Left ventricle myocardium superior (tissue), 1 donor: ENCODE measurements around the gene VAV2. TPM values are rescaled to one million over a fixed set of nuclear protein-coding genes. Genes with fewer than 3 reads are reported as not detected.
"Not testable (repeated sequence)": the region's sequence is repeated elsewhere in the genome, so short reads cannot be mapped to it uniquely, and the experiment has no call there.

Source experiments
- ATAC-seq: fragments of 200-7000 bp; cut with Tn5 transposase; one replicate; pipeline ENCODE4 v1.9.1; 2020; ENCODE audit warnings: mild to moderate bottlenecking, moderate library complexity
- DNase-seq: peaks from one replicate; pipeline ENCODE4 v3.0.0-alpha.2; 2020
- intact Hi-C: fragments of 100-400 bp; cut with micrococcal nuclease; formaldehyde crosslinking; loops from one replicate; pipeline ENCODE4 v1.11.0; 2022
- total RNA-seq: library from RNA; stranded (reverse); fragmentation: NEBNext Ultra II Directional; extraction: Animal tissue kit (Norgen Biotek cat#: 25700); gene quantifications from one replicate; pipeline ENCODE4 v1.2.1, GENCODE V29; 2021
- donor health status: DM: no; HTN: yes; CAD: no; lungs with severe emphysema.

The VAV2 gene
- total RNA-seq, 1 donor from 2014 or later, result 6.1 TPM

DNA sequence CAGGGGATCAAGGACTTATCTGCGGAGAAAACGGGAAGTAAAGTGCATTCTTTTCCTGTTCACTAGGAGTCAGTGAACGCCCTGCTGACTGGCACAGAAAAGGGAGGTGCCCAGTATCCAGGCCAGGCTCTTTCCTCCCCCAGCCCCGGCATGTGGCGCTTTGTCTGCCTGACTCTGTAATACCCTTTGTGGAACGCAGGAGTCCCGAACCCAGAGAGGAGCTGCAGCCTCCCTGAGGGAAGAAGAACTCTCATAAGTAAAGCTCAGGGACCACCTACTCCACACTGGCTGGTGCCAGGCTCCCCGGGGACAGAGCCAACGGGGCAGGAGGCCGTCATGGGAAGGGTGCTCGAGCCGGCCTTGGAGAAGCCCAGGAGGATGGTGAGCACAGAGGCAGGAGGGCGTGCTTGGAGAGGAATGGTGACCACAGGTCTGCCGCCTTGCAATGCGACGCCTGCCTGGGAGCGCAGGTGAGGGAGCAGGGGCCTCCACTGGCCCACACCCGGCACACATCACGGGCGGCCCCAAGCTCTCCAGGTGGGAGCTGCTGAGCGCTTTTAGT is 31.5 kb downstream of the VAV2 start:
- peak; percentile 51 for ATAC-seq
- DNase-seq, result peak; percentile 52
- intact Hi-C loops, result no loop called here

DNA sequence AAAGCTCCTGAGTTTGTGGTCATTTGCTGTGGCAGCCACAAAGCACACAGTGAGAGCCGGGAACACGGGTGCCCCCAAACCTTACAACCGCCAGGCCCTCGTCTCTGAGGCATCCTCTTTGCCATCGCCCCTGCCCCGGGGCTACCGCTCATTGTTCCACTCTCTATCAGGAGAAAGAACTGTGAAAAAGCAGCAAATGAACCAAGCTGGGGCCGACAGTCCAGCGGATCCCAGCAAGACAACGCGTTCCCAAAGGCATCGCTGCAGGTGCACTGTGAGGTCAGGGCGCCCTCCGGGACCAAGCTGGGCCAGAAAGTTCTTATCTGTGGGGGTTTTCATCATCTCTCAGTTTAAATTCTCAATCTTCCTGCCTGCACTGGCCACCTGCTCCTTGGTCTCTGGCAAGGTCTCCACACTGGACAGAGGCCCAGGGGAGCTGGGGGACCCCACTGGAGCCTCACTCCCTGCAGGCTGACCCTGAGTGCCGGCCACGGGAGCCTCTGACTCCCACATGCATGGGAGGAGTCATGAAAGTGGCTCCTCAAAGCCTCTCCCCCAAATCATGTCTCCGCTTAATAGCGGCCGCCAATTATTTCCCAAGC is 32.1 kb downstream of the VAV2 start:
- ATAC-seq, result no peak
- intact Hi-C loops, result no loop called here
- peak; percentile 29 for DNase-seq

DNA sequence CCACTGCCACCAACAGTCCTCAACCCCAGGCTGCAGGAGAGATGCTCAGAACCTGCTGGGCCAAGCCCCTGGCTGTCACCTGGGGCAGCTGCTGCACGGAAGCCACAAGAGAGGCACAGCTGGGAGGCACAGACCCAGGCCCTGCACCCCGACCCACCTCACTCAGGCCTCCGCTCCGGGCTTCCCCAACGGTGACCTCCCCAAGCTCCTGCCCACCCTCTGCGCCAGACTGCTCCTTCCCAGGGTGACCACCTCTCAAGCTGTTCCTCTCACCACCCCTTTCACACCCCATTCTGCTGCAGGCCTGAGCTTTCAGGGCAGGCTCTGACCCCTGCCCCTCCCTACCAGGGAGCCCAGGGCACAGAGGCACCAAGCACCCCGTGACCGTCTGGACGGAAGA is 33.0 kb downstream of the VAV2 start:
- intact Hi-C loops, result no loop called here
- DNase-seq, result peak; percentile 14
- ATAC-seq, result no peak

DNA sequence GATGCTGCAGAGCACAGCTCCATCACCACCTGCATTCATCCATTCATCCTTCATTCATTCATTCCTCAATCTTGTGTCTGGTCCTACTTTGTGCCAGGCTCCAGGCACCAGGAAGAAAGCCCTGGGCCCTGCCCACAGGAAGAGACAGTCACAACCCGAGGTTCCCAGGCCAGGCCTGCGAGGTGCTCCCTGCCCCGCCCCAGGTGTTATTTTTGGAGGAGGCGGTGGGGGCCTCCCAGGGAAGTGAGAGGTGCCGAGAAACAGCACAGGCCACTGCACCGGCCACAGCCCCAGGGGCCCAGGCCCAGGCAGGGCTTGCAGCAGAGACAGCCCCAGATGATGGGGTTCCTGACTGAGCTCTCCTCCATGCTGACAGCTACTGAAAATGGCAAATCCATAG is 33.4 kb downstream of the VAV2 start:
- intact Hi-C loops, result no loop called here
- no peak for ATAC-seq
- peak; percentile 14 for DNase-seq

DNA sequence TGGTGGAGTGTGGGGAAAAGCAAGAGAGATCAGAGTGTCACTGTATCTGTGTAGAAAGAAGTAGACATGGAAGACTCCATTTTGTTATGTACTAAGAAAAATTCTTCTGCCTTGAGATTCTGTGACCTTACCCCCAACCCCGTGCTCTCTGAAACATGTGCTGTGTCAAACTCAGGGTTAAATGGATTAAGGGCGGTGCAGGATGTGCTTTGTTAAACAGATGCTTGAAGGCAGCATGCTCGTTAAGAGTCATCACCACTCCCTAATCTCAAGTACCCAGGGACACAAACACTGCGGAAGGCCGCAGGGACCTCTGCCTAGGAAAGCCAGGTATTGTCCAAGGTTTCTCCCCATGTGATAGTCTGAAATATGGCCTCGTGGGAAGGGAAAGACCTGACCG is 34.4 kb downstream of the VAV2 start:
- intact Hi-C loops, DNase-seq, ATAC-seq: not testable (repeated sequence)

DNA sequence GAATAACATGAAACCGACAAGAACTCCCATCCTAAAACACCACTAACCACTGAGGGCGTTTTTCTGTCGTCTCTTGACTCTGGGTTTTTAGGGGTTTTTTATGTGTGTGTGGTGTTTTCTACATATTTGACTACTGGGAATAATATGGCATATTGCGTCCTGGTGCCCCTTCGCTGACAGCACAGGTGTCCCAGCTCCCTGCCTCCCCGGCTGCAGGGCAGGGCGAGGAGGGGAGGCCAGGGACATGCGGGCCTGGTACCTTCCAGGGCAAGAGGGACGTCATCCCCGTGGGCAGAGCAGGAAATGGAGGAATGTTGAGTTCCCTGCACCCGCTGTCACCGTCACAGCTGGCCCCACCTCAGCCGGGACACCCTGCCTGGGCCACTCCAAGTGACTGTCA is 34.8 kb downstream of the VAV2 start:
- intact Hi-C loops, result no loop called here
- DNase-seq (peak; percentile 21), ATAC-seq (no peak)

DNA sequence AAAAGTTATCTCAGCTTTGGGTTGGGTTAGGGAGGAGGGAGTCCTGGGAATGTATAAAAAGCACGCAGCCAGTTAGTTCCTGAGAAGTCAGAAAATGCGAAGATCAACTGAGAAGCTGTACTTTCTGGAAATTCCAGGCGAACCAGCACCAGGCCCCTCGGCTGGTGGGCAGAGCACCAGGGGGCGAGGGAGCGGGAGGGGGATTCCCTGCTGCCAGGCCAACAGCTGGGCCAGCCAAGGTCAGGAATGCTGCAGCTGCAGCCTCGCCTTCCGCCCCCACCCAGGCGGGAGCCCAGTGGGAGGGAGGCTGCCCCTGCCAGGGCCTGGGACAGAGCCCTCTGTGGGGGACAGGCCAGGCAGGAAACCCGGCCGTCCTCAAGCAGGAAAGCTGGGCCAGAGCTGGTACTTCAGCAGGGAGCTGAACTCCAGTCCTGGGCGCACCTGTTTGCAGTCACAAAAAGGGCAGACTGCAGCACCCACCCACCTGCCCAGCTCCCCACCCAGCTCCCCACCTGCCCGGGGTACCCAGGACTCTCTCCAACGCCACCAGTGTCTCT is 35.5 kb downstream of the VAV2 start:
- intact Hi-C loops, result no loop called here
- ATAC-seq, result peak; percentile 73
- peak; percentile 46 for DNase-seq

DNA sequence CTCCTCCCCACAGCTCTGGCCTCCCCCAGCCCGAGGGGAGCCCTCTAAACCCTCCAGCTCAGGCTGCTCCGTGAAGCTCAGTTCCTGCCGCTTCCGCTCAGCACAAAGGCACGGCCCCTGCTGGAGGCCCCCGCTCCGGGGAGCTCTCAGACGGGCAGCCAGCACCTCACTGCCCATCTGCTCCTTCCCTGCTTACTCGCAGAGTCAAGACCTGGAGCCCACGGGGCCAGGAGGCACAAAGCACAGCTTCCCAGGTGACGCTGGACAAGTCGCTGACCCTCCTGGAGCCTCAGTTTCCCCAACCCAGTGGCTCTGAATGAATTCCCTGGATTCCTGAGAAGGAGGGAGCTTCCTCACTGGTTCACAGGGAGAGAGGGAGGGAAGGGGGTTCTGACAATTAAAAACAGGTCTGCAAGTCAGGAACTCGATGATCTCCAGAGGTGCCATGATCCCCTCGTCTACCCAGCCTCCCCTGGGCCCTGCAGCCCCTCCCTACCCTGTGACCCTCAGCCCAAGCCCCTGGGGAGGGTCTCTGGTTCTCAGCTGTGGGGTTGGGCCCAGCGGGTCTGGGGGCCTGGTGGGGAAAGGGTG is 36.2 kb downstream of the VAV2 start:
- peak; percentile 39 for DNase-seq

DNA sequence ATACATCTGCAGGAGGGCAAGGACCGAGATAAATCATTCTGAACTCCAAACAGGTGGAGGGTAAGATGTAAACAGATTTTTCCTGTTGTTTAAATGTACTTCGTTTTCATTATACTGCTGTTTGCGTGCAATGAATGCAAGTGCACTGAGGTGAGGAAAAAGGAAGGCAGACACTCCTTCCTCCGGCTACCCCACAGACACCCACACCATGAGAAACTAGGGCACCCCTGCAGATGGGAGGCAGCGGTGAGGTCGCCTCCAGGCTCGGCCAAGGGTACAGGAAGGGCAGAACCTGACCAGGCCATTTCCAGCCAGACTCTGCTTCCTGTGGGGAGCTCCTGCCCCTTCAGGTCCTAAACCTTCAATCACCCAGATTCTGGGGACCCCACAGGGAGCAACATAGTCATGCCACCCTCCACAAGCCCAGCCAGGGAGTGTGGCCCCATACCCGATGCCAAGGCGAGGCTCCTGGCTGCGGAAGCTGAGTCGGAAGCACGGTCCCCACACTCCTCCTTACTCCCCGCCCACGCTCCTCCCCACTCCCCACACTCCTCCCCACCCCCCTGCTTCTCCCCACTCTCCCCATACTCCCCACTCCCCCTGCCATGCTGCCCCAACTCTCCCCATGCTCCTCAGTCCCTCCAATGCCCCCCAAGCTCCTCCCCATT is 37.1 kb downstream of the VAV2 start:
- intact Hi-C loops, result no loop called here
- peak; percentile 26 for DNase-seq
- ATAC-seq, result no peak

More for the DNA sequence above, 36.2 kb downstream of the VAV2 start:
- intact Hi-C loops, result no loop called here
- ATAC-seq, result peak; percentile 21

DNA sequence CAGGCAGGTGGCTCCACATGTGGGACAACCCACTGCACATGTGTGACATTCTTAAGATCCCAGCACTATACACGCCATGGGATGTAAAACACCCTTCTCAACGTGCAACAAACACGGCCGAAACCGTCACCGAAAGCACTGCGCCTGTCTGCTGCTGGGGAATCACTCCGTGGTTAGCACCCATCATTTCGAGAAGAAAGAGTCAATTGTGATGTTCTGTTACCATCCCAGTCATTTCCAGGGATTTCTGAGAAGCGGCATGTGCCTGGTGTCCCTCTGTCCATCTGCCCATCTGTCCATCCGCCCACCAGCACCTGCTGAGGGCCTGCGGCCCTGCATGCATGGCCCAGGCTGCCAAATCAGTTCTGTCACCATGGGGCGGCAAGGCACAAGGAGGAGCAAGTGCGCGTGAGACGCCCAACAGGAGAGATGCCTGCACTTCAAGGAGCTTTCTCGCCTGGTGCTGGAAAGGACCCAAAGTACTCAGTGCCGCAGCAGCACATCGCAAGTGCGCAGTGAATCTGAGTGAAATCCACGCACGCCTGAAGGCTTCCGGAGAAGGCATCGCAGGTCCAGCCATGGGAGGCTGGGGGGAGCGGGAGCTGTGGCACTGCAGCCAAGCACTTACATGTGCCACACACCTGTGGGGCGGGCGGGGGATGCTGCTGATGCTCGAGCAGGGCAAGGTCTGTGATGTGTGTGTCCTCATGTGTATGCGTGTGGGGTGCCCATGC is 38.0 kb downstream of the VAV2 start:
- ATAC-seq (no peak), DNase-seq (peak; percentile 18)
- intact Hi-C loops, result no loop called here

DNA sequence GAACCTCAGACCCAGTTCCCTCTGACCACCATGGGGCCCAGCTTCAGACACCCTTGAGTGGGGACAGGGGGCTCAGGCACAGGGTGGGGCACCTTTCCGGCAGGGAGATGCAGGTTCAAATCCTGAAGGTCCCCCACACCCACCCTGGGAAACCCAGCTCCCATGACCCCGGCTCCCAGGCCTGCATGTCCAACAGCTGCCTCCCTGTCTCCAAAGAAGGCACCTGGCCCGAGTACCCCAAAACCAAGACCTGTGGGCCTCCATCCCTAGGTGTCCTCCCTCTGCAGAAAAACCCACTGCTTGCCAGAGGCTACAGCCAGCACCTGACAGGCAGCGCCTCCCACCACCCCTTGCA is 38.5 kb downstream of the VAV2 start:
- intact Hi-C loops, result no loop called here
- ATAC-seq (no peak), DNase-seq (peak; percentile 18)

DNA sequence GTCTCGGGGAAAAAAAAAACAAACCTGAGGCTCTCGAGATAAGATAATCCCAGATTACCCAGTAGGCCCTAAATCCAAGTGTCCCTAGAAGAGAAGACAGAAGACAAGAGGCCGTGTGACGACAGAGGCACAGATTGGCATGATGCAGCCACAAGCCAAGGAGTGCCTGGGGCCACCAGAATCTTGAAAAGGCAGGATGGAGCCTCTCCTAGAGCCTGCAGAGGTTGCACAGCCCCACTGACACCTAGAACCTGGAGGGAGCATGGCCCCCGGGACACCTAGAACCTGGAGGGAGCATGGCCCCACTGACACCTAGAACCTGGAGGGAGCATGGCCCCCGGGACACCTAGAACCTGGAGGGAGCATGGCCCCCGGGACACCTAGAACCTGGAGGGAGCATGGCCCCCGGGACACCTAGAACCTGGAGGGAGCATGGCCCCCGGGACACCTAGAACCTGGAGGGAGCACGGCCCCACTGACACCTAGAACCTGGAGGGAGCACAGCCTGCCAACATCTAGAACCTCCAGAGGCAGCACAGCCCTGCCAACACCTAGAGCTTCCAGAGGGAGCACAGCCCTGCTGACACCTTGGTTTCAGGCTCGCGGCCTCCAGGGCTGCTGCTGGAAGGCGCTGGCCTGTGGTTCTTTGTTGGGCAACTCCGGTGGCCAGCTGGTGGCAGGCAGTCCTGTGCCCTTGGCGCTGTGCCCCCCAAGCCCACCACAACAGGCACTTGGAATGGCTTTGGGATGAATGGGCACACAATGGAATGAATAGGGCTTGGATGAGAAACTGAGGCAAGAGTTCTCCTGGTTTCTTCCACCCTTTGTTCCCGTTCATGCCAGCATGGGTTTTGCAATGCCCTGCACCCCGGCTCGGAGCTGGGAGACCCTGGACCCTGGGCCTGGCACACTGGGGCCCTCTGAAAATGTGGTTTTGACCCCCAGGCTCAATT is 39.2 kb downstream of the VAV2 start:
- no peak for ATAC-seq
- intact Hi-C loops, result no loop called here
- peak; percentile 29 for DNase-seq

DNA sequence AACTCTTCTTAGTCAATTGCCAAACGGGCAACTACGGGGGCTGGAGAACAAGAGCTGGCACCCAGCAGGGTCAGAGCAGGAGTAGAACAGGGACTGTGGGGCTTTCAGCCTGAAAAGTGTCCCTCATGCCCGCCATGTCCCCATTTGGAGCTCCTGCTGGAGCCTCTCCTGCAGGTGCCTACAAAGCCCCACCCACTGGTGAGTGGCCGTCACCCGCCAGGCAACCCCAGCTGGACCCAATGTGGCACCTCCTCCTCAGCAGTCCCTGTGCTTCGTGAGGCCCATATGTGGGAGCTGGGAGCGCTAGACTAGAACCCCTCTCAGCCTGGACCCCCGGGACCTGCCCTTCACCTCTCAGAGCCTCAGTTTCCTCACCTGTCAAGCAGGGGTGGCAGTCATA is 40.9 kb downstream of the VAV2 start:
- DNase-seq, result peak; percentile 21
- ATAC-seq, result no peak
- intact Hi-C loops, result no loop called here

DNA sequence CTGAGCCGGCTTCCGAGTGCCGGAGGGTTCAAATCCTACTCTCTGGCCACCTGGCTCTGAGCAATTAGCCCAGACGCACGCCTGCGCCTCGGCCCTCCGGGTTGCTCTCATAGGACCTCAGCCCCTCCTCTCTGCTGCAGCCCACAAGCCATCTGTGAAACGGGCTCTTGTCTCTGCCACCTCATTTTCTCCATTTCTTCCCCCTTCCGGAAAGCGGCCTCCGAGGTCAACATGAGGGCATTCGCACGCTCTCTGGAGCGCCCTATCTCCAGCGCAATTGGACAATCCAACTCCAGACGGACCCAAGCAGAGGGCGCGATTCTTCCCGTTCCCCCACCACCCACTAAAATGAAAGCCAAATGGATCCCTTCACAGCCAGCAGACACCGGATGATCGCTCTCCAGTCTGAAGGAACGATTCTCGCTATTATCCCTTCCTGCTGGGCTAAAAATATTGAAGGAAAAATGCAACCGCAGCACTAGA is 41.5 kb downstream of the VAV2 start:
- DNase-seq (peak; percentile 60), ATAC-seq (peak; percentile 79)
- intact Hi-C loops, result no loop called here

DNA sequence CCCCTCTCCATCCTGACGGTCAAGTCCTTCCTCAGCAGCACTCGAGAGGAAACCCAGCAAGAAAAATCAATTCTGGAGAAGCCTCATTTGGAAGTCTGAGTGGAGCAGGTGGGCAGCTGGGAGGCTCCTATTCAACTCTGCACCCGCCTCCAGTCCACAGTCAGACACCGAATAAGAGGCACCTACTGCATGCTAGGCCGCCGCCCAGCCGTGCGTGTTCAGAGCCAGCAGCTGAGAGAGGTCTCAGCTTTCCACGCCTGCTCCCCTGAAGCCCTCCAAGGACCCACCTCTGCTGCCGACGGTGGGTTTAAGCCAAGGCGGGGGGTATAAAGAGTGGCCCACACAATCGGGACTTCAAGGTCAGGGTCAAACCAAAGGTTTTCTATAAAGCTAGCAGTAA is 41.9 kb downstream of the VAV2 start:
- DNase-seq (peak; percentile 25), ATAC-seq (no peak)
- intact Hi-C loops, result no loop called here

DNA sequence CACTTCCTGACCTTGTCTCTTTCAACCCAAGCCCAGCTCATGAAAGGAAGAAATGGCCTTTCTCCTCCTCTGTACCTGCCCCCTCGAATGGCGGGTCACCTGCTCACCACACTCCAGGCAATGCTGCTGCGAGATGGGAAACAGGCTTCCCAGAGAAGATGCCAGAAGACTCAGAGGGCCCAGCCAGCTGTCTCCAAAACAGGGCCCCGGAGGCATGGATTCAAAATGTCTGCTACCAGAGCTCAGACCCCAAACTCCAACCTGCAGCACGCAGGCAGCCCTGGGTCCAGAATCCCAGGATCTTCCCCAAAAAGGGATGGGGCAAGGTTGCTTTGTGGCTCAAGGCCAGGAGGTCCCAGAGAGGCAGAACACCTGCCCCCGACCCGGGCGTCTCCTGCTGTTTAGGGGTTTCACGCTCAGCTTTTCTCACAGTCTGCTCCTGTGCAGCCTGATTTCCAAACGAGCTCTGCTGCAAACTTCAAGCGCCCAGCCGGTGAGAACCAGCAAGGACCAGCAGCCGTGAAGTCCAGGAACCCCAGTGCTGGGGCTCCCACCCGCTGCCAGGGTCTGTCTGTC is 42.5 kb downstream of the VAV2 start:
- intact Hi-C loops, result no loop called here
- ATAC-seq (no peak), DNase-seq (peak; percentile 15)

DNA sequence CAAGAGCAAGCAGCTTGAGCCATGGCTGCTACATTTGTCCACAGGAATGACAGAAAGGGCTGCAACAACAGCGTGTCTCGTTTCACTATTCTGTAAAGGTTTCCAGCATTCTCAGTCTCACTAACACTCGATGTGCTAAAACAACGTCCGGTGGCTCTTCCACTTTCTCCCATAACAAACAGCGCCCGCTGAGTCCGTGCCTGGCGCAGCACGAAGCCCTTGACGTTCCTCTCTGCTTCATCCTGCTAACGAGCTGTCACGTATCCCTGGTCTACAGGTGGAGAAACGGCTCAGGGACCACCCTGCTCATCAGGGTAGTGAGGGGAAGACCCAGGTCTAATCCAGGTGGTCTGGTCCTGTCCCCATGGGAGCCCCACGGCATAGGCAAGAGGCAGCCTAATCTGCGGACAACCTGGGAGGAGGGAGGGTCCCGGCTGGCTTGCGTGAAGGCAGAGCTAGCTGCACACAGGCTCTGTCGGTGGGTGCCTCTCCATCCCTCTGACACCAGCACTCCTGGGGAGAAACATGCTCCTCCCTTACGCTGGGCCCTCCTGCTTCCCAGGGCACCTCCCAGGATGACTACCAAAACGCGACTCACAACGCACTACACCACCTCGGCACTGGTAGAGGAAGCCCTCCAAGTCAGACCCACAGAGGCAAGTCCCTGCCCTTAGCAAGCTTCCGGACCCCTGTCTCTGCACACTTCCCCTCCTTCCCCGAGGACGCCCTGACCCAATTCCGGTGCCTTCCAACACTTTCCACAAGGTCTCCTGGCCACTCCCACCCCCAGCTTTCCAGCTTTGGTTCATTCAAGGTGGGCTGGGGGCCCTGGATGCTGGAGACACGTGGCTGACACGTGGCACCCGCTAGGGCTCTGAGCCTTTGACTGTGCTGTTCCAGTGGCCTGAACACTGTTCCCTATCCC is 43.3 kb downstream of the VAV2 start:
- peak; percentile 14 for DNase-seq
- no peak for ATAC-seq
- intact Hi-C loops, result no loop called here
